Measurements from ENCODE around the gene VPS54.

GRCh38 chr2:63843093-63843492, 176.1 kb downstream of the VPS54 start:
- TF ChIP-seq, protein P1, sequence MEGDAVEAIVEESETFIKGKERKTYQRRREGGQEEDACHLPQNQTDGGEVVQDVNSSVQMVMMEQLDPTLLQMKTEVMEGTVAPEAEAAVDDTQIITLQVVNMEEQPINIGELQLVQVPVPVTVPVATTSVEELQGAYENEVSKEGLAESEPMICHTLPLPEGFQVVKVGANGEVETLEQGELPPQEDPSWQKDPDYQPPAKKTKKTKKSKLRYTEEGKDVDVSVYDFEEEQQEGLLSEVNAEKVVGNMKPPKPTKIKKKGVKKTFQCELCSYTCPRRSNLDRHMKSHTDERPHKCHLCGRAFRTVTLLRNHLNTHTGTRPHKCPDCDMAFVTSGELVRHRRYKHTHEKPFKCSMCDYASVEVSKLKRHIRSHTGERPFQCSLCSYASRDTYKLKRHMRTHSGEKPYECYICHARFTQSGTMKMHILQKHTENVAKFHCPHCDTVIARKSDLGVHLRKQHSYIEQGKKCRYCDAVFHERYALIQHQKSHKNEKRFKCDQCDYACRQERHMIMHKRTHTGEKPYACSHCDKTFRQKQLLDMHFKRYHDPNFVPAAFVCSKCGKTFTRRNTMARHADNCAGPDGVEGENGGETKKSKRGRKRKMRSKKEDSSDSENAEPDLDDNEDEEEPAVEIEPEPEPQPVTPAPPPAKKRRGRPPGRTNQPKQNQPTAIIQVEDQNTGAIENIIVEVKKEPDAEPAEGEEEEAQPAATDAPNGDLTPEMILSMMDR (IDR thresholded peaks at IDR 0.05): no peak
- no peak for TF ChIP-seq POLR2A (IDR thresholded peaks at IDR 0.05)
